ENCODE results near the gene TRAF3. TPM values are rescaled to one million over a fixed set of nuclear protein-coding genes. Genes with fewer than 3 reads are reported as not detected.

Gene TRAF3
- total RNA-seq, 1 experiment from 2014 or later: 11.2 TPM

- TF ChIP-seq, protein P1, sequence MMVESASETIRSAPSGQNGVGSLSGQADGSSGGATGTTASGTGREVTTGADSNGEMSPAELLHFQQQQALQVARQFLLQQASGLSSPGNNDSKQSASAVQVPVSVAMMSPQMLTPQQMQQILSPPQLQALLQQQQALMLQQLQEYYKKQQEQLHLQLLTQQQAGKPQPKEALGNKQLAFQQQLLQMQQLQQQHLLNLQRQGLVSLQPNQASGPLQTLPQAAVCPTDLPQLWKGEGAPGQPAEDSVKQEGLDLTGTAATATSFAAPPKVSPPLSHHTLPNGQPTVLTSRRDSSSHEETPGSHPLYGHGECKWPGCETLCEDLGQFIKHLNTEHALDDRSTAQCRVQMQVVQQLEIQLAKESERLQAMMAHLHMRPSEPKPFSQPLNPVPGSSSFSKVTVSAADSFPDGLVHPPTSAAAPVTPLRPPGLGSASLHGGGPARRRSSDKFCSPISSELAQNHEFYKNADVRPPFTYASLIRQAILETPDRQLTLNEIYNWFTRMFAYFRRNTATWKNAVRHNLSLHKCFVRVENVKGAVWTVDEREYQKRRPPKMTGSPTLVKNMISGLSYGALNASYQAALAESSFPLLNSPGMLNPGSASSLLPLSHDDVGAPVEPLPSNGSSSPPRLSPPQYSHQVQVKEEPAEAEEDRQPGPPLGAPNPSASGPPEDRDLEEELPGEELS (CRISPR knock-in tag; IDR thresholded peaks at IDR 0.05): no peak
- no peak for TF ChIP-seq TEAD4 (CRISPR knock-in tag; IDR thresholded peaks at IDR 0.05)
- TF ChIP-seq, protein P2, sequence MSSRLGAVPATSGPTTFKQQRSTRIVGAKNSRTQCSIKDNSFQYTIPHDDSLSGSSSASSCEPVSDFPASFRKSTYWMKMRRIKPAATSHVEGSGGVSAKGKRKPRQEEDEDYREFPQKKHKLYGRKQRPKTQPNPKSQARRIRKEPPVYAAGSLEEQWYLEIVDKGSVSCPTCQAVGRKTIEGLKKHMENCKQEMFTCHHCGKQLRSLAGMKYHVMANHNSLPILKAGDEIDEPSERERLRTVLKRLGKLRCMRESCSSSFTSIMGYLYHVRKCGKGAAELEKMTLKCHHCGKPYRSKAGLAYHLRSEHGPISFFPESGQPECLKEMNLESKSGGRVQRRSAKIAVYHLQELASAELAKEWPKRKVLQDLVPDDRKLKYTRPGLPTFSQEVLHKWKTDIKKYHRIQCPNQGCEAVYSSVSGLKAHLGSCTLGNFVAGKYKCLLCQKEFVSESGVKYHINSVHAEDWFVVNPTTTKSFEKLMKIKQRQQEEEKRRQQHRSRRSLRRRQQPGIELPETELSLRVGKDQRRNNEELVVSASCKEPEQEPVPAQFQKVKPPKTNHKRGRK (CRISPR knock-in tag; IDR thresholded peaks at IDR 0.05; ENCODE audit: borderline replicate concordance): no peak
Observed at GRCh38 chr14:102938191-102938590, 160.9 kb downstream of the TRAF3 start (continued).

DNA sequence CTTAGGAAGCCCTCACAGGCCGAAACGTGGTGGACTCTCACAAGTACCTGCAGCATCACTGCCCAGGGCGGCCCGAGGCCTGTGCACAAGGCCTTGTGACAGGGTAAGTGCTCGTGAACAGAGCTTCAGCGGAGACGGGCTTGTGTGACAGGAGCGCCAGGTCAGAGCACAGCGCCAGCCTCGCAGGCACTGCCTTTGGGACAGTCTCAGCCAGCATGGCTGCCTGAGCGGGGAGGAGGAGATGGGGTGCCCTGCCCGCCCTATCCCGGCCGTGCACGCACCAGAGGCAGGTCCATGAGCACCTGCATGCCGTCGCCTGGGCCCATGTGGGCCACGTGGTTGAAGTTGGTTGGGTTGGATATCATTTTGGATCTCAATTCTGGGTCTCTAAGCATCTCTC lies 162.1 kb downstream of the TRAF3 start:
- H3K4me3 Mint-ChIP-seq: no peak overlapping the region
- peaks cover 40% of the 10 kb centered on the region for H3K36me3 Mint-ChIP-seq
- POLR2A ChIA-PET: no interaction called here
- H3K27me3 Mint-ChIP-seq (ENCODE audit: low read depth): no peaks in the 10 kb centered on the region
- H3K4me1 Mint-ChIP-seq: no peaks in the 10 kb centered on the region
- 0 out of 2 replicates have a peak overlapping the region, but pooled peaks have one; percentile 36 for H3K27ac Mint-ChIP-seq
- TF ChIP-seq, protein P3, sequence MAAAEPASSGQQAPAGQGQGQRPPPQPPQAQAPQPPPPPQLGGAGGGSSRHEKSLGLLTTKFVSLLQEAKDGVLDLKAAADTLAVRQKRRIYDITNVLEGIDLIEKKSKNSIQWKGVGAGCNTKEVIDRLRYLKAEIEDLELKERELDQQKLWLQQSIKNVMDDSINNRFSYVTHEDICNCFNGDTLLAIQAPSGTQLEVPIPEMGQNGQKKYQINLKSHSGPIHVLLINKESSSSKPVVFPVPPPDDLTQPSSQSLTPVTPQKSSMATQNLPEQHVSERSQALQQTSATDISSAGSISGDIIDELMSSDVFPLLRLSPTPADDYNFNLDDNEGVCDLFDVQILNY (CRISPR knock-in tag; IDR thresholded peaks at IDR 0.05): no peak
- TF ChIP-seq PRDM15 (CRISPR knock-in tag; IDR thresholded peaks at IDR 0.05) (no peak), E2F4 (CRISPR knock-in tag; IDR thresholded peaks at IDR 0.05; ENCODE audit: borderline replicate concordance, low read depth) (no peak)
- H3K9me3 Mint-ChIP-seq: no peaks in the 10 kb centered on the region
- CTCF ChIA-PET: no interaction called here
- DNase-seq (ENCODE audit: low spot score): no peak
- no peak for ATAC-seq

- CTCF ChIA-PET: no interaction called here
- 0 out of 2 replicates have a peak overlapping the region, but pooled peaks have one; percentile 36 for H3K27ac Mint-ChIP-seq
- POLR2A ChIA-PET: no interaction called here
- no peaks in the 10 kb centered on the region for H3K27me3 Mint-ChIP-seq (ENCODE audit: low read depth)
- DNase-seq (ENCODE audit: low spot score) (no peak), ATAC-seq (no peak)
- no peaks in the 10 kb centered on the region for H3K9me3 Mint-ChIP-seq
- no peaks in the 10 kb centered on the region for H3K4me1 Mint-ChIP-seq
- no peak overlapping the region for H3K4me3 Mint-ChIP-seq
- H3K36me3 Mint-ChIP-seq: peaks cover 39% of the 10 kb centered on the region
- TF ChIP-seq FOXK1 (CRISPR knock-in tag; IDR thresholded peaks at IDR 0.05) (no peak), E2F4 (CRISPR knock-in tag; IDR thresholded peaks at IDR 0.05; ENCODE audit: borderline replicate concordance, low read depth) (no peak), ETV6 (CRISPR knock-in tag; IDR thresholded peaks at IDR 0.05) (no peak), PRRX2 (CRISPR knock-in tag; IDR thresholded peaks at IDR 0.05) (no peak), SP1 (CRISPR knock-in tag; conservative IDR thresholded peaks at IDR 0.05) (no peak), ZNF671 (CRISPR knock-in tag; IDR thresholded peaks at IDR 0.05) (no peak), NFATC4 (CRISPR knock-in tag; IDR thresholded peaks at IDR 0.05) (no peak), RORB (CRISPR knock-in tag; IDR thresholded peaks at IDR 0.05) (no peak), GRHL2 (CRISPR knock-in tag; IDR thresholded peaks at IDR 0.05; ENCODE audit: insufficient replicate concordance, severe bottlenecking) (no peak), ZBTB21 (CRISPR knock-in tag; IDR thresholded peaks at IDR 0.05; ENCODE audit: borderline replicate concordance) (no peak)
- TF ChIP-seq, protein P4, sequence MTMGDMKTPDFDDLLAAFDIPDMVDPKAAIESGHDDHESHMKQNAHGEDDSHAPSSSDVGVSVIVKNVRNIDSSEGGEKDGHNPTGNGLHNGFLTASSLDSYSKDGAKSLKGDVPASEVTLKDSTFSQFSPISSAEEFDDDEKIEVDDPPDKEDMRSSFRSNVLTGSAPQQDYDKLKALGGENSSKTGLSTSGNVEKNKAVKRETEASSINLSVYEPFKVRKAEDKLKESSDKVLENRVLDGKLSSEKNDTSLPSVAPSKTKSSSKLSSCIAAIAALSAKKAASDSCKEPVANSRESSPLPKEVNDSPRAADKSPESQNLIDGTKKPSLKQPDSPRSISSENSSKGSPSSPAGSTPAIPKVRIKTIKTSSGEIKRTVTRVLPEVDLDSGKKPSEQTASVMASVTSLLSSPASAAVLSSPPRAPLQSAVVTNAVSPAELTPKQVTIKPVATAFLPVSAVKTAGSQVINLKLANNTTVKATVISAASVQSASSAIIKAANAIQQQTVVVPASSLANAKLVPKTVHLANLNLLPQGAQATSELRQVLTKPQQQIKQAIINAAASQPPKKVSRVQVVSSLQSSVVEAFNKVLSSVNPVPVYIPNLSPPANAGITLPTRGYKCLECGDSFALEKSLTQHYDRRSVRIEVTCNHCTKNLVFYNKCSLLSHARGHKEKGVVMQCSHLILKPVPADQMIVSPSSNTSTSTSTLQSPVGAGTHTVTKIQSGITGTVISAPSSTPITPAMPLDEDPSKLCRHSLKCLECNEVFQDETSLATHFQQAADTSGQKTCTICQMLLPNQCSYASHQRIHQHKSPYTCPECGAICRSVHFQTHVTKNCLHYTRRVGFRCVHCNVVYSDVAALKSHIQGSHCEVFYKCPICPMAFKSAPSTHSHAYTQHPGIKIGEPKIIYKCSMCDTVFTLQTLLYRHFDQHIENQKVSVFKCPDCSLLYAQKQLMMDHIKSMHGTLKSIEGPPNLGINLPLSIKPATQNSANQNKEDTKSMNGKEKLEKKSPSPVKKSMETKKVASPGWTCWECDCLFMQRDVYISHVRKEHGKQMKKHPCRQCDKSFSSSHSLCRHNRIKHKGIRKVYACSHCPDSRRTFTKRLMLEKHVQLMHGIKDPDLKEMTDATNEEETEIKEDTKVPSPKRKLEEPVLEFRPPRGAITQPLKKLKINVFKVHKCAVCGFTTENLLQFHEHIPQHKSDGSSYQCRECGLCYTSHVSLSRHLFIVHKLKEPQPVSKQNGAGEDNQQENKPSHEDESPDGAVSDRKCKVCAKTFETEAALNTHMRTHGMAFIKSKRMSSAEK (CRISPR knock-in tag; IDR thresholded peaks at IDR 0.05; ENCODE audit: borderline replicate concordance): no peak
Observed at GRCh38 chr14:102939820-102940561, 162.7 kb downstream of the TRAF3 start.

All from WTC11 (cell line).